Ramos (cell line): ENCODE data around the gene VSIG8.

ENCODE experiments used
- in situ Hi-C: fragments of 300-500 bp; cut with MboI; formaldehyde crosslinking; loops from one replicate; pipeline ENCODE4 v1.14.3; 2022; ENCODE audit warnings: low sequenced_read_pairs; ENCODE audit not compliant: unreplicated experiment

Gene VSIG8

DNA sequence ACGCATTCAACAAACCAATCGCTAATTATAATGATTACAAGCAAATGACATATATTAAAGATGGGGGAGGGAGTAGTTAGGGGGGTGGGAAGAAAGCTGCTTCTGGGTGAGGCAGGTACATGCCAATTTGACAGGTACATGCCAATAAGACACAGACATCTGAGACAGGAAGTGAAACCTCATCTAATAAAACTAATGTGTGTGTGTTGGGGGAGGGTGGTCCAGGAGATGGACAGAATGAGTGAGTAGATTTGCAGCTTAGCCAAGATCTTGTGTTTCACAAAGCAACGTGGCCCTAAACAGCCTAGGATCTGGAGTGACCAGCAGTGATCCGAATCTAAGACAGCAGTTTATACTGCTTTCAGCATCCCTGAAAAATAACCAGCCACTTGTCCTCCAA lies 26.7 kb upstream of the VSIG8 start:
- in situ Hi-C loops = no loop called here

DNA sequence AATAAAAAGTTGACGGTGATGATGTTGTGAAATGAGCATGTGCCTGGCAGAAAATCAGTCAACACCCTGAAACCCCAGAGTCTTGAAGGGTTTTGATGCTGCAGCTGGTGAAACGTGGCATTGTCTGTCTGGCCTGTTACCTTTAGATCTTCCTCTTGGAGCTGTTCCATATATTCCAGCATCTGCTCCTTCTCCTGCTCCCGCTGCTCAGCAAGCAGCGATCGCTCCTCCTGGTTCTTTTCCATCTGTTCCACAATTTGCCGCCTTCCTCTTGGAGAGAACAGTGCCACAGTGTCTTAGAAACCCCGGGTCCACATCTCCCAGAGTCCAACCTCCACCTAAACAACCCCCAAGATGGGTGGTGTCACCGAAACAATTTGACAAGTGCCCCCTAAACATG lies 21.8 kb upstream of the VSIG8 start:
- in situ Hi-C loops = no loop called here

DNA sequence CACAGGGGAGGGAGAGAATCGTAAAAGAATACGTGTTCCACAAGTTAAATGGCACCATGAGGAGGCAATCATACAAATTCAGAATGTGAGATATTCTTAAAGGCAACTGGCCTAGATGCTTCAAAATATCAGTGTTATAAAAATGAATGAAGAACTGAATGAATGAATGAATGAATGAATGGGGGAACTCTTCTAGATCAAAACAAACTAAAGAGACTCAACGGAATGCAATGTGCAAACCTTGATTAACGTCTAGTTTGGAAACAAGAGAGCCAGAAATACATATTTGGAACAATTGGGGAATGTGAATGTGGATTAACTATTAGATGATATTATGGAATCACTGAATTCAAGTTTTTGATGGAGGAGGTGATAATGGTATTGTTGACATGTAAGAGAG lies 20.7 kb upstream of the VSIG8 start:
- in situ Hi-C loops = no loop called here

DNA sequence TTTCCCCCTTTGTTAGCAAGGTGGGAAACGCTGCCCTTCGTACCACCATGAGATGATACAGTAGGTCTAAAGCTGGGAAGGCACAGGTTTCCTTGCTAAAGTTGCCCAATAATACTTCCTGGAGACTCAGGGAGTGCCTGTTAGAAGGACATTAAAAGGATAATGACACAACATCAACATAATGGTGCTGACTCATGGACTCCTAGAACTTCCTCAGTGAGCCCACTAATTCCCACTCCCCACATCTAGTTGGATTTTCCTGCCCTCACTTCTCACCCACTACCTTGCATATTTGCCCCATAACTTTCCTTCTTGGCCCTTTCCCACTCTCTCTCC lies 20.0 kb upstream of the VSIG8 start:
- in situ Hi-C loops = no loop called here

DNA sequence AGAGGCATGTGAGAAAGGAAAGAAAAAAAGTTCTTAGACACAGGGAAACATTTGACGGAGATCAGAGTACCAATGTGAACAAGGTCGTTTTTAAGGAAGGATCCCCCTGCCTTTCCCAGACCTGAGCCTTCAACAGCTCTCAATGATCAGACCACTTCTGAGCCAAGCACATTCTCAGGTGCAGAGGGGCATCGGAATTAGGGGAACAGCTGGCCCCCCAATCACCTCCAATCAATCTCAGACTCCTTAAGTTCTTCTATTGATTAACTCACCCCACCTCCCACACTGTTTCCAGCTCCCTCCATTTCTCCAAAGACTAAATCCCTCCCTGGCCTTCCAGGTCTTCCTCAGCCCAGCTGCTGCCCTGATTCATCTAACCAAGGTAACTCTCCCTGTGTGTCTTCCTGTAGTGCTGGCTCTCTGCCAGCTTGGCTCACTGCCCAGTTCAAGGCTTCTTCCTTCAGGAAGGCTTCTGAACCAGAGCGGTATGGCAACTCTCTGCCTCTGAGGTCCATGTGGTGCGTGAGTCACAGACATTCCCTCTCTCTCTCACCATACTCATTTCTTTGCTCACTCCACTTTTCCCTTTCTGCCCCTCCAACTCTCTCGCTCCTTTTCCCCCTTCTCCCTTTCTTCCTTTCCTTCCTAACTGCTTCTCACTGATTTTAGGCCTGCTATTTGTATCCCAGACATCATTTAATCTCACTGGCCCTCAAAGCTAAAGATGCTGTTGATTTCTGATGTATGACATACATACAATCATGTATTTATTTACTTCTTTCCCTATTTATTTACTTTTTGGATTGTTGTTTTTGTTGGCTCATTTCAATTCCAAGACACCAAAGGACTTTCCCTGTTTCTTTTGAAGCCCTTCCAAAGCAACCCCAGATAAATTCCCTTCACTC lies 19.4 kb upstream of the VSIG8 start:
- in situ Hi-C loops = no loop called here

DNA sequence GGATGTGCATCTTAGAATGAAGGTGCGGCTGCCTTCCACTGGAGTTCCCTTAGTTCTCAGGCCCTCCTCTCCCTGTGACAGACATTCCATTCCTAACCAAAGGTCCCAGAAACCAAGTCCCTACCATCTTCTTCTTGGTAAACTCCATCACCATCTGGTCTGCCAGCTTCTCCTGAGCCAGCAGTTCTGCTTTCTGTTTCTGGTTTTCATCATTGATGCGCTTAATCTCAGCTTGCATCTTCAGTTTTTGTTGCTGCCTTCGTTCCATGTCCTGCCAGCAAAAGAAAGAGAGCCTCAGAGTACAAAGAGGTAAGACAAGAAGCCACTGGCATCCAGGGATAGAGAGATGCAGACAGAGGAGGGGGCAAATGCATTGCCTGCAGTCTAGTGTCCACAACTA lies 18.0 kb upstream of the VSIG8 start:
- in situ Hi-C loops = no loop called here

DNA sequence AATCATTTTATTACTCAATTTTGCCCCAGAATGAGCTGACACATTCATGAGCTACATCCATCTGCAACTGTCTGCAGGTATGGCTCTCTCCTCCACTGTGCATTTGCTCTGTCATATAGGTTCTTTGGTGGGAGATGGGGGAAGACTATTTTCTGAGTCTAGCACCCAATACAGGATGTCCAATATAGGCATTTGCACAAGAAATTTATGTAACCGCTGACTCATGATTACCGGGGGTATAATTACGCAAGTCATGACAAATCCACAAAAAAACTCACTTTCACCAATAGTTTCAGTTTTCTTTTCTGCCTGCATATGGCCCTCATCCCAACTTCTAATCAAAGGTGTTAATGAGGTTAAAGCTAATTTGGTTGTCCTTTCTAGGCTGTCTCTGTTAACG lies 17.5 kb upstream of the VSIG8 start:
- in situ Hi-C loops = no loop called here

DNA sequence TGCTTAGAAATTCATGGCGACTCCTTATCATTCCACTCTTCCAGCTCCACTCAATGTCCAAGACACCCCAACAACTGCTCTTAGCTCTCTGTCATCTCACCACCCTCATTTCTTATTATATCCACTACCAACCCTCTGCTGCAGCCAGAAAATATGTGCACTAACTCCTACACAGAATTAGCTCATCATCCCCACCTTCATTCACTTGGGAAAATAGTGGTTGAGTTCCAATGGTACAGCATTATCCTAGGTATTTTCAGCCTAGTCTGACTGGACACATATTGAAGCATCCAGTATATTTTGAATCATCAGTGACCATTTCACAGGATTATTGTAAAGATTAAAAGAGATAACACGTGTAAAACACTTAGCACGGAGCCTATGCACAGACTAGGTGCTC lies 16.7 kb upstream of the VSIG8 start:
- in situ Hi-C loops = no loop called here

DNA sequence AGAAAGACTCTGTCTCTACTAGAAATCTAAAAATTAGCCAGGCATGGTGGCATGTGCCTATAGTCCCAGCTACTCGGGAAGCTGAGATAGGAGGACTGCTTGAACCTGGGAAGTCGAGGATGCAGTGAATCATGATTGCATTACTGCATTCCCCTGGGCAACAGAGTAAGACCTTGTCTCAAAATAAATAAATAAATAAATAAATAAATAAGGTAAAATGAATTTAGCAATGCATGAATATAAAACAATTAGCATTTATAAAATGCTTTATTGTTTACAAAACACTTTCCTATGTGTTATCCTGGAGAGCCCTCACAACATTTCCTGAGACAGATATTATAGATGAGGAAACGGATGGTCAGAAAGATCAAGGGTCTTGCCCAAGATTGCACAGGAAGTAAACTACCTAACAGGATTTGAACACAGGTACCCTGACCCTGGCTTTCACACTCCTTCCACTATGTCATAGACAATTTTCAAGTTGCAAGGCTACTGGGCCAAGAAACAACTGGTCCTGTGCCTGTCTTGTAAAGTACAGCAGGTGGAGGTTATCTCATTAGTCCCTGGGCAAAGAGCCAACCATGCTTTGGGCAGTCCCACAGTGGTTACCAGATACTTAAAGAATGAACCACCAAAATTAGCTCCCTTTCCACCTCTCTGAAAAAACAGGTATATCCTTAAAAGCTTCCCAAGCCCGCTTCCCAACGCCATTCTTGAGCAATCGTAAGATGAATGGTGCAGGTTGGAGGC lies 15.4 kb upstream of the VSIG8 start:
- in situ Hi-C loops = no loop called here

DNA sequence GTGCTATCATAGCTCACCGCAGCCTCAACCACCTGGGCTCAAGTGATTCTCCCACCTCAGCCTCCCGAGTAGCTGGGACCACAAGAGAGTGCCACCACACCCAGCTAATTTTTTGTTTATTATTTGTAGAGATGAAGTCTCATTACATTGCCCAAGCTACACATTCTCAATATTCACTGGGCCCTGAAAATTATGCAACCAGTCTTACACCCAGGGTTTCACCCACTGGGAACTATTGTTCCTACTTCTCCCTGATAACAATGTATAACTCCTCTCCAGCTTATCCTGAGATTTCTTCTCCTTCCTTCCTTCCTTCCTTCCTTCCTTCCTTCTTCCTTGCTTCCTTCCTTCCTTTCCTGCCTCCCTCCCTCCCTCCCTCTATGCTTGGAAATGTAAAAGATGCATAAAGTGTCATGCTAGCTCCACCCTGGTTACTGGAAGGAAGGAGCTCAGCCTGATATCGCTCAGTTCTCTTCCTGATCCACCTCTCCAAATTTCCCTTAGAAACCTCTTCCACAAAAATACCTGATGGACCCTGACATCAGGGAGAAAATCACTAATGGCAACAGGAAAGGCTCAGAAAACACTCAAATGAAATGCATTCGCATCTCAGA lies 11.2 kb upstream of the VSIG8 start:
- in situ Hi-C loops = no loop called here

DNA sequence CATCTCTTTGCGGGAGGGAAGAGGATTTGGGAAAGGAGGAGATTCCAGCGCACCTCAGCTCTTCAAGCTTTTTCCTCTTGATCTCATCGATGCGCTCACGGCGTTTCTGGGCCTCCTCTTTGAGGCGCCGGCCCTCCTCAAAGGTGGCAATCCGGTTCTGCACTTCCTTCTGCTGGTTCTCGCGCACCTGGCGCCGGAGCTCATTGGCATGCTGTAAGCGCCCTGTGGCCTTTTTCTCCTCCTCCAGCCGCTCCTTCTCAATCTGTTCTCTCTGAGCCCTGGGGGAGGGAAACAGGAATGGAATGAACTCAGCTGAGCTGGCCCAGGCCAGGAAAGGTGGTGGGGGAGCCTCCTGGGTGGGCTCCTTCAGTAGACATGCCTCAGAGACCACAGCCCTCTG lies 10.4 kb upstream of the VSIG8 start:
- in situ Hi-C loops = no loop called here

DNA sequence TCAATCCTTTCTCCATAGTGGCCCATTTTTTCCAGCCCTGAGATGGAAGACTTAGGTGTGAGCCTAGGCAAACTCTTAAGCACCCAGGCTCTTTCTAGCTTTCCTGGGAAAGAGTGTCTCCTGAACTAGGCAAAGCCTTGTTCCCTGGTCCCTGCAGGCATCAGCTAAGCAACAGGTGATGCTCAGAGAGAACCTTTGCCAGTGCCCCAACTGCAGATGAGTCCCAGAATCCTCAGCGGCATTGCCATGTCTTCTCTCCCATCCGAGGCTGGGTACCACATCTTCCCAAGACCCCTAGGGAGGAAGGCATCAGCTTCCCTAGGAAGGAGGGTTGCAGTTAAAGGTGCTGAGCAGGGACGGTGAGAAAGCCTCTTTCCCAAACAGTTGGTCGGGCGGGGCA lies 8.2 kb upstream of the VSIG8 start:
- in situ Hi-C loops = no loop called here

DNA sequence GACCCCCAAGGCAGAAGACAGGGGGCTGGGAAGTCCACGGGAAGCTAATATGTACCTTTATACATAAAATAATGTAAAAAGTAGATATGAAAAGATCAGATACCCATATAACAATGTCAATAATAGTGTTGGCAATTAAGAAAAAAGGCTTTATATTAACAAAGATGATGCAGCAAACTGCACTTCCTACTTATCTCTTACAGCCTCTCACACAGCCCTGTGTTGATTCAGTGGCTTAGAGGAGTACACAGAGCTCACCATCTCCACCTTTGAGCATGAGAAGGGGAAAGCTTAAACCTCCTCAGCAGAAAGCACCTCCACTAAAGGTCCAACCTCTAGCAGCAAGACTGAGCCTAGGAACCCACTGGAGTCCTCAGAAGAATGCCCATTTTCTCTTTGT lies 7.2 kb upstream of the VSIG8 start:
- in situ Hi-C loops = no loop called here

DNA sequence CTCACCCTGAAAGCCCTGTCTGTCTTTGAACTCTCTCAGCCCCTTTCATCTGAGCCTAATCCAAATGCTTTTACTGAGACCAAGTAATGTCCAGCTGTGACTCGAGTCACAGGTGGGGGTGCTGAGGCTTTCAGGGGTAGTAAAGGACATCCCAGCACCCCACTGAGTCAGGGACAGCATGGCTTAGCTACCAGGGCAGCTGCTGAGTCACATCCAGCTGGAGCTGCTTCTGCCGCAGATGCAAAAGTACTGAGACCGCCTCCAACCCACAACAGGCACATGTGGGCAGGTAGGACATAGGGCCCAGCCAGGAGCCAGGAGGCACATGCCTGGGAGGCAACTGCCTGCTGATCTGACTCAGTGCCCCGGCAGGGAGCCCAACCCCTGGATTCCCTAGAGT lies 6.7 kb upstream of the VSIG8 start:
- in situ Hi-C loops = no loop called here

DNA sequence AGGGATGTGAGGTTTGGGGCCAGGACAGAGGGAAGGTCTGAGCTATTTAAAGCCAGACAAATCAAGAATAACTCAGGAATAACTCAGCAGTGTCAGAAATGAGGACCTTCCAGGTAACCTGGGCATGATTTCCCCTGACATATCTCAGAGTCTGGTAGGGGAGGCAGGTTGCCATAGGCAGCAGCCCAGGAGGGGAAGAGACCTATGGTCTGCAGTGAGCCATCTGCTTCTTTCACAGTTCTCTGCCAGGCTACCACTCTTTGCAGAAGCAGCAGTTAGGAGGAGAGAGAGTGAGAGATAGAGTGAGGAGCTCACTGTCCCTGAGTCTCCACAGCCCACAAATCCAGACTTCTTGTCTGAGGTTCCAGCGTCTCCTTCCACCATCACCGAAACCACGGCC lies 6.3 kb upstream of the VSIG8 start:
- in situ Hi-C loops = no loop called here

DNA sequence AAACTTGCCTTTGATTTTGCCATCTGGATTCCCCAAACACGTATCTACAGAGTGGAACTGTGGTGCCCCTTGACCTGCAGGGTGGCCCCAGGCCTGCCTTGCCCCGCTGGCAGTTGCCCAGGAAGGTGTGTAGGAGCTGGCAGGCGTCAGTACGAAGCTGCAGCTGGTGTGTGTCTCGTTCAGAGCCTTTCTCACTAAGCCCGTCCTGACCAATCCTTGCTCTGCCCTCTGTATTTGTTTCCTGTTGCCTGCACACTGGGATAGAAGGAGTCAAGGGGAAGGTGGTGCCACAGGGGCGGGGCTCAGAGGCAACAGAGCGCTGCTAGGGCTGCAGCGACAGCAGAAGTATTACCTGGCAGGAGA lies 5.2 kb upstream of the VSIG8 start:
- in situ Hi-C loops = no loop called here

DNA sequence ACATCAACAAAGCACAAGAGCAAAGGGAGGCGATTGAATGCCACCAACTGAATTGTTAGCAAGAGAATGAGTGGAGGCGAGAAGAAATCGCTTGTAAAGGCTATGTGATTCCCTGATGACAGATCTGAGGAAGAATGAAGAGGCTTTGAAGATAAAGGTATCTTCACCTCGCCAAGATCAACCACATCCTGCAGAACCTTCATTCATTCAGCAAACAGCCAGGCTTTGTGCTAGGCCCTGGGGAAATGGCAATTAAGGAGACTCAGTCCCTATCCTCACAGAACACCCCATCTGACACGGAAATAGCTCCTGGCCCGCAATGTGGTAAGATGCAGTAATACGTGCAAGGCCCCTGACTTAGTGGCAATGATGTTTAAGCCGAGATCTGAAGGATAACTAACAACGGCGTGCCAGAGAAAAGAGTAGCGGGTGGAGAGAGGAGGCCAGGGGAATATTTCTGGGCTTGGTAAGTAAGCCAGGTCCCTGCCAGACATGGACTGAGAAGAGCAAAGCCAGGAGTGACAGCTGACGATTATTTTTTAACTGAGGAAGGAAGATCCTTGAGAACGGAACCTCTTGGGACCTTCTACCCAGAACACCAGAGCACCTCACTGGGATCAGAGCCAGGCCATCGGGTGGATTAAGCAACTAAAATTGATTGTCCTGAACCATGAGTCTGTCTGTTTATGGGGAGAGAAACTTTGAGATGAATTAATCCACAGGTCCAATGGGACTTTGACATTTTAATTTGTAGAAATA lies 4.6 kb upstream of the VSIG8 start:
- in situ Hi-C loops = no loop called here

DNA sequence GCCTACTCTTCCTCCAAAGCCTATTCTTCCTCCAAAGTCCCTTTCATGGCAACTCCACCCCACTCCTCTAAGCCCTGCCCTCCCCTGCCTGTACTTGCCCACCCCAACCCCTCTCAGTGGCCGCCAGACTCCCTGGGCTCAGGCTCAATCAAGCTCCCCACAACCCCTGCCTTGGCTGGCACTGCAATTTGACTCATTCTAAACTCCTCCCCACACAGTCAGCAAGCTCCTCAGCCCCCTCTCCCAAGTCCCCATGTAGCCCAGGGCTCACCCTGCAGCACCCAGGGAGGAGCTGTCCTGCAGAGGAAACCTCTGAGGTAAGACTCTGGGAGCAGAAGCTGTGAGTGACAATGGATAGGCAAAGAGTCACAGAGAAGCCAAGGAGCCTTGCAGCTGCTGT lies 3.6 kb upstream of the VSIG8 start:
- in situ Hi-C loops = no loop called here

DNA sequence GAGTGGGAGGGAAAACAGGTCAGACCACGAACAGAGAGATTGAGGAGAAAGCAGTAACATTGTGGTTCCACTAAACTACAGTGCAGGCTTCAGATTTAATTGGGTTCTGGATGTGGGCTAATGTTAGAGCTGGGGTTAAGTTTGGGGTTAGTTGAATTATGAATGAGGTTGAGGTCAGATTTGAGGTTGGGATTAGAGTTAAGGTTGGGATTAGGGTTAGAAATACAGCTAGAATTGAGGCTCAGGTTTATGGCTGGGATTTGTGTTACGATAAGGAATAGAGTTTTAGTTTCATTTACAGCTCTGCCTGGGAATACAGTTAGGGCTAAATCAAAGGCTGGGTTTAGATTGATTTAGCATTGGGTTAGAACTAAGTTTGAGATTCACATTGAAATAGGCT lies 1.8 kb upstream of the VSIG8 start:
- in situ Hi-C loops = no loop called here

DNA sequence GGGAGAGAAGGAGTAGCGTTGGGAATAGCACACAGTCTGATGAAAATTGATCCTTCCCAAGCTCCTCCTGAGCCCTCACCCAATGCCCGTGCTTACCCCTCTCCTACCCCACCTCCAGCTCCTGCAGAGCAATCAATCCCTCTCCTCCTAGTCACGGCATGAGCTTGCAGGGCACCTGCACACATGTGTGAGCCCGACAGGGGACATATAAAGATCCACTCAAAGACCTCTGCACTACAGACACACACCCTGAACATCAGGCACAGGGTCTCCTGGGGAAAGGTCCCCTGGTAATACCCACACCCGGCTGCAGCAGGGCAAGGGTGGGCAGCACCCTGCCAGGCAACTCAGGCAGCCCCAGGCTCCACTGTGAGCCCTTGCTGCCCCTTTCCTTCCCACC lies 426 bp downstream of the VSIG8 start:
- in situ Hi-C loops = no loop called here

DNA sequence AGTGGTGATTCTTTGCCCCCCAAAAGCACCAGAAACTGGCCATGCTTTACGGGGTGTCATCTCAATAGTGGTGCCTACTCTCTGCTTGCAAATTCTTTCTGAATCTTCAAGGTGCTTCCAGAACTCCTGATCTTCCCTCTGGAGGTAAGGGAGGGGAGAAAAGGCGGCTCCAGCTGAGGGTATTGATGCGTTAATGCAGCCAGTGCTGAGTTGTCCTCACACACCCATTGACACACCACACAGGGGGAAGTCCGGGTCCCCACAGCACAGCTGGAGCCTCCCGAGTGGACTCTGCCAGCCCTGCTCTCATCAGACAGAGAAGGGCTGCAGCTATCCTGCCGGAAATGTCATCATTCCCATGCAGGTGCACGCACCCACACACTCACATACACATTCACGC lies 1.2 kb downstream of the VSIG8 start:
- in situ Hi-C loops = no loop called here
